ENCODE data around the gene HPS1.

The HPS1 gene

GRCh38 chr10:98407017-98407743 lies 39.6 kb downstream of the HPS1 start:
- TF ChIP-seq, protein P1, sequence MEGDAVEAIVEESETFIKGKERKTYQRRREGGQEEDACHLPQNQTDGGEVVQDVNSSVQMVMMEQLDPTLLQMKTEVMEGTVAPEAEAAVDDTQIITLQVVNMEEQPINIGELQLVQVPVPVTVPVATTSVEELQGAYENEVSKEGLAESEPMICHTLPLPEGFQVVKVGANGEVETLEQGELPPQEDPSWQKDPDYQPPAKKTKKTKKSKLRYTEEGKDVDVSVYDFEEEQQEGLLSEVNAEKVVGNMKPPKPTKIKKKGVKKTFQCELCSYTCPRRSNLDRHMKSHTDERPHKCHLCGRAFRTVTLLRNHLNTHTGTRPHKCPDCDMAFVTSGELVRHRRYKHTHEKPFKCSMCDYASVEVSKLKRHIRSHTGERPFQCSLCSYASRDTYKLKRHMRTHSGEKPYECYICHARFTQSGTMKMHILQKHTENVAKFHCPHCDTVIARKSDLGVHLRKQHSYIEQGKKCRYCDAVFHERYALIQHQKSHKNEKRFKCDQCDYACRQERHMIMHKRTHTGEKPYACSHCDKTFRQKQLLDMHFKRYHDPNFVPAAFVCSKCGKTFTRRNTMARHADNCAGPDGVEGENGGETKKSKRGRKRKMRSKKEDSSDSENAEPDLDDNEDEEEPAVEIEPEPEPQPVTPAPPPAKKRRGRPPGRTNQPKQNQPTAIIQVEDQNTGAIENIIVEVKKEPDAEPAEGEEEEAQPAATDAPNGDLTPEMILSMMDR (IDR thresholded peaks at IDR 0.05): no peak
- Histone ChIP-seq H3K4me3 (no peak overlapping the region), H3K27ac (no peak overlapping the region)
- DNase-seq (ENCODE audit: low spot score): no peak

DNA sequence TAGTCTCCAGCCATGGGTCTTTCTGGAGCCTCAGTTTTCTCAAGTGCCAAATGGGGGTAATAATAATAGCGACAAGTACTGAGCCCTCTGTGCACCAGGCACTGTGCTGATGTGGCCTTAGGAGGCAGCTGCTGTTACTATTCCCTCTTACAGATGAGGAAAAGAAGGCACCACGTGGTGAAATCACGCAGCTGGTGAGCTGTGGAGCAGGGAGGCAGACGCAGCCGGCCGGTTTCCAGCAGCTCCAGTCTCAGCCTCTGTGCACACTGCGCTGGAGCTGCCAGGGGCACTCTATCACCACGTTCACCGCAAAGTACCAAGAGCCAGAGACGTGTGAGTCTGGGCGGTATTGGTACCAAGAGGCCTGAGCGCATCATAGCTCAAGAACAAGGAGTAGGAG lies 41.3 kb downstream of the HPS1 start:
- DNase-seq (ENCODE audit: low spot score): no peak
- TF ChIP-seq, protein P1 (IDR thresholded peaks at IDR 0.05): no peak
- Histone ChIP-seq H3K4me3 (no peak overlapping the region), H3K27ac (no peak overlapping the region)

DNA sequence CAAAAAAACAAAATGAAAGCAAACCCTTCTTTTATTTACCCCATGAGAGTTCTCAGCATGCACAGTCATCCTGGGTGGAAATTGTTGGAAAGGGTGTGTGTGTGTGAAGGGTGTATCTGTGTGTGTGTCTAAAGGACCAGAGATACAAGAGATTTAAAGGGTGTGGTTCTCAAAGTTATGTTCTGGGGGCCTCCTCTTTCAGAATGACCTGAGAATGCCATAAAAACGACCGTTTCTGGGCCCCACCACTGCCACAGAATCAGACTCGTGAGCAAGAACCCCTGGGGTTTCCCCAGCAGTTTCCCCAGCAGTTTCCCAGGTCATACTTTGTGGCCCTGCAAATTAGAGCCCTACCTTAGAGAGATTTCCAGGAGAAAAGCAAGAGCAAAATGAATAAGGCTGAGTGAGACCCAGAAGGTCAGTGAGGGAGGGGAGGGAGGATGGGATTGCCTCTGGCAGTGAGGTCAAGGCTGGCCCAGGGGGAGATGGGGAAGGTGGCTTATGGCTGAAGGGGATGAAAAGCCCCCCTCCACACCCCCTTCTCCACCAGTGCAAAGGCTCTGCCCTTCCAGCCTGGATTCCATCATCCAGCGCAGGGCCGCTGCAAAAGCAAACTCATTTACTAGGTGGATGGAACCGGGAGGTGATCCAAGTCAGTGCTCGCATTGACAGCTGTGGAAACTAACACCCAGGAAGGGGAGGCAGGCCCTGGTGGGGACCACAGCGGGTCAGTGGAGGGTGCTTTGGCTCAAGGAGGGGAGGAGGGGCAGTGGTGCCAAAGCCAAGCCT lies 42.0 kb downstream of the HPS1 start:
- no peak for DNase-seq (ENCODE audit: low spot score)
- Histone ChIP-seq H3K27ac (peak overlapping the region in 1 of 2 donors; percentile 31), H3K4me3 (no peak overlapping the region)
- TF ChIP-seq, protein P1 (IDR thresholded peaks at IDR 0.05): no peak

DNA sequence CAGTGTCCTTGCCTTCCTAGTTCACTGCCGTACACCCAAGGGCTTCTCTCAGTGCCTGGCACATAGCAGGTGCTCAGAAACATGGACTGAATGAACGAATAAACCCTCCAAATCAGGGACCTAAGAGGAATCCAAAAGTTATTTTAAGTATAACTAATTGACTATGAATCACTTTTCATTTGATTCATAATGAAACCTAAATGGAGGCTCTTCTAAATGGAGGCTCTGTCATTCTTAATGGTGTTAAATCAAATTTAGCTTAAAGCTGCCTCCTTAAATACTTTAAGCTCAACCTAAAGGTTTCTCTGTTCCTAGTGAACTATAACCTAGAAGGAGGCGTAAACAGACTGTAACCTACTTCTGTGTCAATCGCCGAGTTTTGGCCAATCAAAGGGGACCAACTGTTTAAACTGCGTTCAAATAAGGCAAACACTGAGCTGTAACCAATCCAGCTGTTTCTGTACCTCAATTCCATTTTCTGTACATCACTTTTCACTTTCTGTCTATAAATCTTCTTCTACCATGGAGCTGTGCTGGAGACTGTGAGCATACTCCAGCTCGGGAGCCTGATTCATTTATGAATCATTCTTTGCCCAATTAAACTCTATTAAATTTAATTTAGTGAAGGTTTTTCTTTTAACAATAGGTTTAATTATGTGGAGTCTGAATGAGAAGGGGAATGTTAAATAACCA lies 42.8 kb downstream of the HPS1 start:
- Histone ChIP-seq H3K27ac (no peak overlapping the region), H3K4me3 (no peak overlapping the region)
- DNase-seq (ENCODE audit: low spot score): no peak
- TF ChIP-seq, protein P1 (IDR thresholded peaks at IDR 0.05): no peak

- DNase-seq (ENCODE audit: low spot score): no peak
- TF ChIP-seq, protein P1 (IDR thresholded peaks at IDR 0.05): no peak
- Histone ChIP-seq H3K27ac (no peak overlapping the region), H3K4me3 (no peak overlapping the region)
These were observed 43.6 kb downstream of the HPS1 start for GRCh38 chr10:98402931-98403718.

DNA sequence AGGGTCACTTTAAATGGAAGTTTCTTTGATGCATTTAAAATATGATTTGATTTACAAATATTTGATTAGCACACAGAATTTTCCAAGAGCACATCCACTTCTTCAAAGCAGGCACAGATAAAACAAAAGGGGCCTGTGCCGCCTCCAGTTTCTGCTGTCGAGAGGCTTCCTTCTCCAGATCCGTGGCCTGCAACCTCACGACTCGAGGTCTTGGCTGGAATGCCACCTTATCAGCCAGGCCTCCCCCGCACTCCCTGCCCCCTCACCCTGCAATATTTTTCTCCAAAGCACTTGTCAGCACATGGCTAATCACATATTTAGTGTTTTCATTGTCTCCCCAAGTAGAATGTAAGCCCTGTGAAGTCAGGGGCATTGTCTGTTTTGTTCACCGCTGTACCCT lies 44.3 kb downstream of the HPS1 start:
- Histone ChIP-seq H3K27ac (no peak overlapping the region), H3K4me3 (no peak overlapping the region)
- TF ChIP-seq, protein P1 (IDR thresholded peaks at IDR 0.05): no peak
- no peak for DNase-seq (ENCODE audit: low spot score)

Data from coronary artery (tissue), 2 donors.